Mucosa of descending colon (tissue), 3 donors: ENCODE results near the gene SLC5A5. TPM values are rescaled to one million over a fixed set of nuclear protein-coding genes. Genes with fewer than 3 reads are reported as not detected.

Source experiments
- ATAC-seq: fragments of 200-7000 bp; cut with Tn5 transposase; one replicate; pipeline ENCODE4 v1.9.1; 2020; ENCODE audit warnings: mild to moderate bottlenecking, moderate library complexity
- DNase-seq, 3 donors: peaks; one replicate each; pipeline ENCODE4 v3.0.0-alpha.2; 2020
- H3K36me3 ChIP-seq: fragments of 200-600 bp; one replicate; pipeline ENCODE4 v1.8.0; 2021; ENCODE audit warnings: low read depth, mild to moderate bottlenecking
- H3K4me1 ChIP-seq: fragments of 200-600 bp; one replicate; pipeline ENCODE4 v1.8.0; 2021; ENCODE audit warnings: low read depth, mild to moderate bottlenecking
- H3K4me3 ChIP-seq: fragments of 200-600 bp; one replicate; pipeline ENCODE4 v1.8.0; 2021; ENCODE audit warnings: mild to moderate bottlenecking
- H3K9me3 ChIP-seq: fragments of 200-600 bp; one replicate; pipeline ENCODE4 v1.8.0; 2021; ENCODE audit warnings: mild to moderate bottlenecking
- CTCF ChIP-seq: fragments of 200-600 bp; IDR thresholded peaks from one replicate; pipeline ENCODE4 v1.8.0; 2022; ENCODE audit warnings: antibody characterized with exemption, mild to moderate bottlenecking
- intact Hi-C, 2 donors: fragments of 100-400 bp; cut with DNase I in 1 of 2; cut with micrococcal nuclease in 1 of 2; formaldehyde crosslinking; loops; one replicate each; pipeline versions ENCODE4 v1.11.0 to v1.11.1; 2022; cut with DNase I, micrococcal nuclease
- total RNA-seq, 3 donors: library from RNA; stranded (reverse); fragmentation: NEBNext Ultra II Directional in 2 of 3; extraction: Animal tissue kit (Norgen Biotek cat#: 25700) in 2 of 3; gene quantifications; one replicate each; pipeline versions ENCODE4 v1.2.1 to v1.2.4, GENCODE V29; 2021 to 2023
- donor health status: DM: no; HTN: no; CAD: no; lungs with moderate emphysema.
- donor health status: DM: no; HTN: no; CAD: no.
- donor health status: DM: no; HTN: yes; CAD: no.

The SLC5A5 gene
- total RNA-seq, 3 donors from 2014 or later = 0.19 TPM; not detected in 2

- ATAC-seq (peak; percentile 46), DNase-seq (peak; percentile 32 to 69 (median 51))
- no peaks in the 10 kb centered on the region for H3K36me3 ChIP-seq
- peaks cover 16% of the 10 kb centered on the region for H3K4me1 ChIP-seq
- H3K4me3 ChIP-seq = no peak overlapping the region
- no peaks in the 10 kb centered on the region for H3K9me3 ChIP-seq
- intact Hi-C loops = no loop called here
- no peak for TF ChIP-seq CTCF
These were observed 681 bp downstream of the SLC5A5 start for GRCh38 chr19:17872251-17873001.

GRCh38 chr19:17873786-17874757, 2.3 kb downstream of the SLC5A5 start:
- DNase-seq (peak; percentile 71 to 76 (median 72)), ATAC-seq (peak; percentile 87)
- Histone ChIP-seq H3K9me3 (no peaks in the 10 kb centered on the region), H3K4me1 (peaks cover 16% of the 10 kb centered on the region), H3K4me3 (no peak overlapping the region), H3K36me3 (no peaks in the 10 kb centered on the region)
- intact Hi-C loops = no loop called here
- TF ChIP-seq CTCF = no peak

GRCh38 chr19:17874758-17875135, 3.0 kb downstream of the SLC5A5 start:
- Histone ChIP-seq H3K36me3 (no peaks in the 10 kb centered on the region), H3K9me3 (no peaks in the 10 kb centered on the region), H3K4me3 (no peak overlapping the region), H3K4me1 (peaks cover 16% of the 10 kb centered on the region)
- intact Hi-C loops = no loop called here
- no peak for TF ChIP-seq CTCF
- ATAC-seq = no peak
- DNase-seq = no peak

GRCh38 chr19:17877696-17878095, 6.0 kb downstream of the SLC5A5 start:
- peaks cover 5% of the 10 kb centered on the region for H3K4me1 ChIP-seq
- H3K36me3 ChIP-seq = no peaks in the 10 kb centered on the region
- DNase-seq (no peak), ATAC-seq (no peak)
- H3K4me3 ChIP-seq = no peak overlapping the region
- intact Hi-C loops = no loop called here
- TF ChIP-seq CTCF = no peak
- no peaks in the 10 kb centered on the region for H3K9me3 ChIP-seq

GRCh38 chr19:17879466-17879865, 7.7 kb downstream of the SLC5A5 start:
- ATAC-seq = no peak
- intact Hi-C loops = no loop called here

More at GRCh38 chr19:17879466-17879865, 7.7 kb downstream of the SLC5A5 start:
- Histone ChIP-seq H3K9me3 (no peaks in the 10 kb centered on the region), H3K4me3 (no peak overlapping the region), H3K36me3 (no peaks in the 10 kb centered on the region), H3K4me1 (no peaks in the 10 kb centered on the region)
- TF ChIP-seq CTCF = no peak
- no peak for DNase-seq
